Ovary (tissue), 3 donors: Measurements from ENCODE around the gene JAK1.

Source experiments
- EP300 ChIP-seq: sonication (generic); formaldehyde crosslinking; IDR thresholded peaks from one replicate; pipeline ENCODE4 v1.6.1; 2017; ENCODE audit warnings: antibody characterized with exemption
- POLR2A ChIP-seq: fragments of 450-650 bp; IDR thresholded peaks from one replicate; pipeline ENCODE4 v1.6.1; 2017; ENCODE audit warnings: antibody characterized with exemption, mild to moderate bottlenecking, moderate library complexity
- TF ChIP-seq, protein P1 (sequence below), 3 donors: fragments of 450-650 bp in 2 of 3; fragments of 200-600 bp in 1 of 3; IDR thresholded peaks; one replicate each; pipeline versions ENCODE4 v1.5.1 to v1.8.0; 2016 to 2022; ENCODE audit warnings: antibody characterized with exemption in 3 of 3, mild to moderate bottlenecking in 1 of 3
- donor health status: DM: no; HTN: no; CAD: no.

DNA sequence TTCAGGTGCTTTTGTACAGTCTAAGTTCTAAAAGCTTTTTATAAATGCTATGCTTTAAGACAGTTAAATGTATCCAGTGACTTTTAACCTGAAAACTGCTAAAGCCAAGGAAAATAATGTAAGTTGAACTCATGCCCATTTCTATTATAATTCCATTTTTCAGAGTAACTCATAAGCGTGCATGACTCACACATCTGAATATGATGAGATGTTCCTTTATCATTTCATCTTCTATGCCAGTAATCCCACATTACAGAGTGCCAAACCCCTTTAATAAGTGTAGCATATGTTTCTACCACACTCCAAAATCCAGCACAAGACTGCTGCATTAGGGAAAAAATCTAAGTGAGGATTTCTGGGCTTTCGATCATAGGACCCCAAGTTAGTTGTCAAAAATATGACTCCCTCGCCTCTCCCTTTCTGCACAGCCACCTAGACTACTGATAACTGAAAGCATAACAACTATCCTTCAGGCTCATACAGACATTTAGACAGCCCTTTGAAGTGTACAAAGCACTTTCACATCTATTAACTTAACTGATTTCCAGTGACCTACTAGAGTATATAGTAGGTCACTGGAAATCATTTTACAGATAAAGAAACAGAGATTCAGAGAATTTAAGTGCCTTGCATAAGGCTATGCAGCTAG is 45.3 kb downstream of the JAK1 start:
- TF ChIP-seq, protein P1, sequence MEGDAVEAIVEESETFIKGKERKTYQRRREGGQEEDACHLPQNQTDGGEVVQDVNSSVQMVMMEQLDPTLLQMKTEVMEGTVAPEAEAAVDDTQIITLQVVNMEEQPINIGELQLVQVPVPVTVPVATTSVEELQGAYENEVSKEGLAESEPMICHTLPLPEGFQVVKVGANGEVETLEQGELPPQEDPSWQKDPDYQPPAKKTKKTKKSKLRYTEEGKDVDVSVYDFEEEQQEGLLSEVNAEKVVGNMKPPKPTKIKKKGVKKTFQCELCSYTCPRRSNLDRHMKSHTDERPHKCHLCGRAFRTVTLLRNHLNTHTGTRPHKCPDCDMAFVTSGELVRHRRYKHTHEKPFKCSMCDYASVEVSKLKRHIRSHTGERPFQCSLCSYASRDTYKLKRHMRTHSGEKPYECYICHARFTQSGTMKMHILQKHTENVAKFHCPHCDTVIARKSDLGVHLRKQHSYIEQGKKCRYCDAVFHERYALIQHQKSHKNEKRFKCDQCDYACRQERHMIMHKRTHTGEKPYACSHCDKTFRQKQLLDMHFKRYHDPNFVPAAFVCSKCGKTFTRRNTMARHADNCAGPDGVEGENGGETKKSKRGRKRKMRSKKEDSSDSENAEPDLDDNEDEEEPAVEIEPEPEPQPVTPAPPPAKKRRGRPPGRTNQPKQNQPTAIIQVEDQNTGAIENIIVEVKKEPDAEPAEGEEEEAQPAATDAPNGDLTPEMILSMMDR (IDR thresholded peaks at IDR 0.05), result no peak
- TF ChIP-seq EP300 (no peak), POLR2A (no peak)
